Keratinocyte (primary cell): Measurements from ENCODE around the gene PPCS. TPM values are rescaled to one million over a fixed set of nuclear protein-coding genes. Genes with fewer than 3 reads are reported as not detected.

Experiments
- DNase-seq: peaks from one replicate; pipeline ENCODE4 v3.0.0-alpha.2; 2011; ENCODE audit warnings: low read depth, missing footprints, low spot score
- FAIRE-seq: peaks from 2 replicates; lab custom pipeline; 2011; peaks lifted over from hg19 to GRCh38; lab: Jason Lieb, UNC
- H2AFZ ChIP-seq: 2 replicates; pipeline ENCODE4 v1.6.0; 2012; ENCODE audit warnings: low read length, control low read depth, inconsistent platforms; ENCODE audit not compliant: control insufficient read depth
- H3K27ac ChIP-seq: 2 replicates; pipeline ENCODE4 v1.5.1; 2011; ENCODE audit warnings: low read length; ENCODE audit not compliant: control insufficient read depth, insufficient read depth
- H3K27me3 ChIP-seq: 3 replicates; pipeline ENCODE4 v1.6.0; 2011; ENCODE audit warnings: low read length; ENCODE audit not compliant: control insufficient read depth, insufficient read depth; ENCODE audit errors: extremely low read depth
- H3K36me3 ChIP-seq, 2 experiments: 2 replicates in 1 of 2; 3 replicates in 1 of 2; pipeline ENCODE4 v1.5.1; 2011; ENCODE audit warnings: low read length in 2 of 2, mild to moderate bottlenecking in 1 of 2; ENCODE audit not compliant: control insufficient read depth in 2 of 2, insufficient read depth in 2 of 2; ENCODE audit errors: extremely low read depth in 1 of 2
- H3K4me1 ChIP-seq: 3 replicates; pipeline ENCODE4 v1.5.1; 2011; ENCODE audit warnings: low read length; ENCODE audit not compliant: control insufficient read depth, insufficient read depth; ENCODE audit errors: extremely low read depth
- H3K4me2 ChIP-seq: 3 replicates; pipeline ENCODE4 v1.6.0; 2011; ENCODE audit warnings: low read depth, low read length; ENCODE audit not compliant: control insufficient read depth, insufficient read depth; ENCODE audit errors: extremely low read depth
- H3K4me3 ChIP-seq, 3 experiments: fragments of 200-600 bp in 1 of 3; sonication (generic) in 1 of 3; 2 replicates in 2 of 3; 3 replicates in 1 of 3; pipeline ENCODE4 v1.5.1; 2011 to 2016; ENCODE audit warnings: low read length in 3 of 3, mild to moderate bottlenecking in 3 of 3, control low read depth in 2 of 3, inconsistent platforms in 1 of 3, low read depth in 1 of 3, mixed read lengths in 1 of 3, mixed run types in 1 of 3, moderate library complexity in 1 of 3; ENCODE audit not compliant: control insufficient read depth in 2 of 3, insufficient read depth in 2 of 3; ENCODE audit errors: extremely low read depth in 1 of 3
- H3K79me2 ChIP-seq: 2 replicates; pipeline ENCODE4 v1.6.0; 2012; ENCODE audit warnings: low read length; ENCODE audit not compliant: control insufficient read depth, insufficient read depth
- H3K9ac ChIP-seq: 3 replicates; pipeline ENCODE4 v1.6.0; 2011; ENCODE audit warnings: low read length; ENCODE audit not compliant: control insufficient read depth, insufficient read depth; ENCODE audit errors: extremely low read depth
- H3K9me1 ChIP-seq: 3 replicates; pipeline ENCODE4 v1.6.0; 2011; ENCODE audit warnings: low read length; ENCODE audit not compliant: control insufficient read depth, insufficient read depth; ENCODE audit errors: extremely low read depth
- H3K9me3 ChIP-seq: 2 replicates; pipeline ENCODE4 v1.5.1; 2012; ENCODE audit warnings: low read depth, low read length; ENCODE audit not compliant: control insufficient read depth
- H4K20me1 ChIP-seq: 3 replicates; pipeline ENCODE4 v1.6.0; 2011; ENCODE audit warnings: low read length; ENCODE audit not compliant: control insufficient read depth, insufficient read depth; ENCODE audit errors: extremely low read depth
- EZH2 ChIP-seq: IDR thresholded peaks from one replicate; pipeline ENCODE4 v1.6.1; 2012; ENCODE audit warnings: inconsistent platforms, mild to moderate bottlenecking, low read length, moderate library complexity
- dilution Hi-C: fragments of 300-500 bp; cut with MboI; formaldehyde crosslinking; loops from one replicate; pipeline ENCODE4 v1.7.0; 2020; ENCODE audit warnings: low sequenced_read_pairs; ENCODE audit not compliant: extremely low pct_ligation_motif_present
- polyA plus RNA-seq, 5 experiments: library from polyadenylated mRNA; depleted of rRNA in 3 of 5; stranded (reverse) in 3 of 5; stranded (forward) in 1 of 5; unstranded in 1 of 5; fragments of >200 nt; gene quantifications; 1 replicate in 1 of 5; 2 replicates in 3 of 5; 3 replicates in 1 of 5; pipeline versions ENCODE4 v1.2.1 to v1.2.3, GENCODE V29; 2011 to 2012; ENCODE audit warnings: missing spikeins in 2 of 5, low read depth in 1 of 5, low replicate concordance in 1 of 5
- small RNA-seq, 3 experiments: library from RNA; depleted of rRNA; stranded (forward); fragments of <200 nt; gene quantifications; one replicate each; pipeline ENCODE3, GENCODE V24; 2012; ENCODE audit warnings: low read depth in 3 of 3, low replicate concordance in 1 of 3; ENCODE audit not compliant: insufficient read length in 3 of 3
- TF ChIP-seq, protein P1 (sequence below), 3 experiments: IDR thresholded peaks in 1 of 3; conservative IDR thresholded peaks in 1 of 3; optimal IDR thresholded peaks in 1 of 3; 2 replicates in 2 of 3; 3 replicates in 1 of 3; pipeline versions ENCODE3 to v1.5.1; 2011; ENCODE audit warnings: low read length in 3 of 3, mild to moderate bottlenecking in 3 of 3, moderate library complexity in 2 of 3, control low read depth in 1 of 3, inconsistent platforms in 1 of 3; ENCODE audit not compliant: insufficient read depth in 2 of 3; ENCODE audit errors: extremely low read depth in 1 of 3

Gene PPCS
- polyA plus RNA-seq, 1 donor (not counting 4 experiments of a cell fraction or from before 2014, with no cell fraction given): 47.3 TPM

GRCh38 chr1:42504535-42505128, 48.3 kb downstream of the PPCS start:
- no peak overlapping the region for H3K4me2 ChIP-seq
- no peak overlapping the region for H3K9ac ChIP-seq
- FAIRE-seq (no peak), DNase-seq (no peak)
- TF ChIP-seq EZH2: no peak
- TF ChIP-seq, protein P1, sequence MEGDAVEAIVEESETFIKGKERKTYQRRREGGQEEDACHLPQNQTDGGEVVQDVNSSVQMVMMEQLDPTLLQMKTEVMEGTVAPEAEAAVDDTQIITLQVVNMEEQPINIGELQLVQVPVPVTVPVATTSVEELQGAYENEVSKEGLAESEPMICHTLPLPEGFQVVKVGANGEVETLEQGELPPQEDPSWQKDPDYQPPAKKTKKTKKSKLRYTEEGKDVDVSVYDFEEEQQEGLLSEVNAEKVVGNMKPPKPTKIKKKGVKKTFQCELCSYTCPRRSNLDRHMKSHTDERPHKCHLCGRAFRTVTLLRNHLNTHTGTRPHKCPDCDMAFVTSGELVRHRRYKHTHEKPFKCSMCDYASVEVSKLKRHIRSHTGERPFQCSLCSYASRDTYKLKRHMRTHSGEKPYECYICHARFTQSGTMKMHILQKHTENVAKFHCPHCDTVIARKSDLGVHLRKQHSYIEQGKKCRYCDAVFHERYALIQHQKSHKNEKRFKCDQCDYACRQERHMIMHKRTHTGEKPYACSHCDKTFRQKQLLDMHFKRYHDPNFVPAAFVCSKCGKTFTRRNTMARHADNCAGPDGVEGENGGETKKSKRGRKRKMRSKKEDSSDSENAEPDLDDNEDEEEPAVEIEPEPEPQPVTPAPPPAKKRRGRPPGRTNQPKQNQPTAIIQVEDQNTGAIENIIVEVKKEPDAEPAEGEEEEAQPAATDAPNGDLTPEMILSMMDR (optimal IDR thresholded peaks at IDR 0.05 in 1 of 3, IDR thresholded peaks at IDR 0.05 in 1 of 3, conservative IDR thresholded peaks at IDR 0.05 in 1 of 3; ENCODE audit: extremely low read depth in 1 of 3, insufficient read depth in 2 of 3, low read length in 3 of 3): no peak
- no peak overlapping the region for H2AFZ ChIP-seq
- no peaks in the 10 kb centered on the region for H3K4me1 ChIP-seq
- no peak overlapping the region for H3K4me3 ChIP-seq
- H3K9me3 ChIP-seq: no peaks in the 10 kb centered on the region
- H4K20me1 ChIP-seq: no peaks in the 10 kb centered on the region
- H3K27me3 ChIP-seq: no peaks in the 10 kb centered on the region
- no peaks in the 10 kb centered on the region for H3K36me3 ChIP-seq
- no peaks in the 10 kb centered on the region for H3K79me2 ChIP-seq
- dilution Hi-C loops: no loop called here
- H3K27ac ChIP-seq: no peak overlapping the region
- H3K9me1 ChIP-seq: no peaks in the 10 kb centered on the region

- DNase-seq: no peak
- Histone ChIP-seq H3K27ac (no peak overlapping the region), H3K4me1 (no peaks in the 10 kb centered on the region), H3K9me1 (no peaks in the 10 kb centered on the region), H3K4me3 (no peak overlapping the region), H3K9ac (no peak overlapping the region), H3K27me3 (no peaks in the 10 kb centered on the region), H3K4me2 (no peak overlapping the region), H3K36me3 (no peaks in the 10 kb centered on the region), H4K20me1 (no peaks in the 10 kb centered on the region), H3K79me2 (no peaks in the 10 kb centered on the region), H3K9me3 (peaks cover 2% of the 10 kb centered on the region), H2AFZ (no peak overlapping the region)
- TF ChIP-seq, protein P1 (optimal IDR thresholded peaks at IDR 0.05 in 1 of 3, IDR thresholded peaks at IDR 0.05 in 1 of 3, conservative IDR thresholded peaks at IDR 0.05 in 1 of 3; ENCODE audit: extremely low read depth in 1 of 3, insufficient read depth in 2 of 3, low read length in 3 of 3): no peak
- no peak for TF ChIP-seq EZH2
- dilution Hi-C loops: no loop called here
- FAIRE-seq: no peak
These were observed 50.2 kb downstream of the PPCS start for GRCh38 chr1:42506576-42506975.

Small RNA genes within 50 kb of the gene (small RNA-seq; reads per million reads assigned to genes)
- gene TMSB4XP1: 0 reads per million in 3 experiments

Other genes starting within 250 kb of the PPCS start
- 26.7 to 40.2 TPM (median 30.2 TPM) in 3 replicates for gene FOXJ3, start 121.3 kb upstream of the PPCS start, polyA plus RNA-seq
- not detected in 3 replicates for gene RIMKLA, start 75.8 kb upstream of the PPCS start, polyA plus RNA-seq
- 0.15 to 0.31 TPM (median 0.24 TPM) in 3 replicates for gene ZMYND12, start 521 bp upstream of the PPCS start, polyA plus RNA-seq
- gene CCDC30, start 6.7 kb downstream of the PPCS start, polyA plus RNA-seq: 0.12 to 0.37 TPM (median 0.35 TPM) in 3 replicates
- gene PPIH, start 201.9 kb downstream of the PPCS start, polyA plus RNA-seq: 54.0 to 94.1 TPM (median 63.4 TPM) in 3 replicates
- 630 to 1,162 TPM (median 1,066 TPM) in 3 replicates for gene YBX1, start 225.9 kb downstream of the PPCS start, polyA plus RNA-seq